GM19468 (cell line): Measurements from ENCODE around the gene MRGPRD.
"Not testable (repeated sequence)": the region's sequence is repeated elsewhere in the genome, so short reads cannot be mapped to it uniquely, and the experiment has no call there.

ENCODE experiments used
- ATAC-seq: cut with Tn5 transposase; IDR thresholded peaks from one replicate; pipeline ENCODE4 v1.9.1; 2021; ENCODE audit warnings: mild to moderate bottlenecking, moderate library complexity, moderate number of reproducible peaks; ENCODE audit not compliant: unreplicated experiment; ENCODE audit errors: extremely low read depth

The MRGPRD gene

DNA sequence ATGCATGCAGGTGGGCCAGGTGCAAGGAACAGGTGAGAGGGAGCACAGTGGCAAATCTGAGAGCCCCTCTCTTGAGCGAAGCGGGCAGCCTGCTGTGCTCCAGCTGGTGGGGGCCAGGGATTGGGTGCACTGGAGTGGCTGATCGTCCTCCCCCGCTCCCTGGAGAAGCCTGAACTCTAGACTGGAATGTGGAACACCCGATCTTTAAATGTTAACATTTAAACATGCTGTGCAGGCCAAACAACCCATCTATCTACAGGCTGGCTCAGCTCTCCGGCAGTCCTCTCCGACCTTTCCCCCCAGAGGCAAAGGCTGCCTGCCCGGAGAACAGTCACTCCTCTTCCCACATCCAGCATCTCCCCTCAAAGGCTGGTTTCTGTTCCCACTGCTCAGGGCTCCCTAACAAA is 27.2 kb upstream of the MRGPRD start:
- no peak for ATAC-seq

- no peak for ATAC-seq
These were observed 26.0 kb upstream of the MRGPRD start for GRCh38 chr11:69006816-69007215.

GRCh38 chr11:69005631-69006368 is 25.0 kb upstream of the MRGPRD start:
- no peak for ATAC-seq

- ATAC-seq = no peak
These were observed 24.4 kb upstream of the MRGPRD start for GRCh38 chr11:69005183-69005630.

GRCh38 chr11:69004411-69005182 is 23.8 kb upstream of the MRGPRD start:
- no peak for ATAC-seq

GRCh38 chr11:69003866-69004367 is 23.1 kb upstream of the MRGPRD start:
- no peak for ATAC-seq

DNA sequence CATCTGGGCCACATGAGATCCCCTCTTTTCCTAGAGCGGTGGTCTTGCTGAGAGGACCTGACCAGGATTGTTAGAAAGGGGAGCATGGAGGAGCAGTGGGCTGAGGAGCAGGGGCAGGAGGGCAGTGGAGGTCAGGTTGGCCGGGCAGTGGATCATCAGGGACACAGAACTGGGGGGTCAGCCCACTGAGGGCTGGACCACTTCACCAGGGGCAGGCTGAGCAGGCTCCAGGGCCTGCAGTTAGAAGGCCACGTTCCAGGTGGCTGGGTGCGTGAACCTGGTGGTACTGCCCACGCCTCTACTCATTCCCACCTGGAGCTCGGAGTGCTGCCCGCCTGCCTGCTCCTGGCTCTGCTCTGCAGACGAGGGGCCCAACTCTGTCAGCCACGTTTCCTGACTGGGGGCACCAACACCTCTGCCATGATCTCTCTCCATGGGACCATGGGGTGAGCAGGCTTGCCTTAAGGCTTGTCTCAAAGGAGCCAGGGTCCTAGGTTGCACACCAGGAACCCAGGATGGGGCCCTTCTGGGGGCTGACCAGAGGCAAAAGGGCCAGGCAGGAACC is 22.6 kb upstream of the MRGPRD start:
- no peak for ATAC-seq

- no peak for ATAC-seq
These were observed 21.9 kb upstream of the MRGPRD start for GRCh38 chr11:69002570-69003231.

GRCh38 chr11:69002110-69002569 is 21.4 kb upstream of the MRGPRD start:
- no peak for ATAC-seq

GRCh38 chr11:69001243-69002081 is 20.7 kb upstream of the MRGPRD start:
- ATAC-seq = no peak

DNA sequence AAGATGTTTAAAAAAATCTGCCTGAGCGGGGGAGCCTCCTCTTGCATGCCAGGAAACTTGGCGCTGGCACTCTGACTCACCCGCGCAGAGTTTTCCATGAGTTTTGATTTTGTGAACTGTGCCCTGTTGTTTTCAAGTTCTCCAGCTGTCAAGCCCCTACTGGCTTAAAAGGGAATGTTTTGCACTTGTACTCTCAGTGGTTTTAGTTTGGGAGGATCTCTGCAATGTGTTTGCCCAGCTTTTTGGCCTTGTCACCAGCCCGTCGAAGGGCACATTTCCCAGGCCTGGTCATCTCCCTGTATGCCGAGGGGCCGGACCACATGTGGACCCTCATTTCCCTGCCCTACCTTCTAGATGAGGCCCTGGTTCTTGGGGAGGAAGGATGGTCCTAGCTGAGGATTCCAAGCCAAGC is 20.1 kb upstream of the MRGPRD start:
- ATAC-seq = no peak

GRCh38 chr11:69000391-69000790 is 19.6 kb upstream of the MRGPRD start:
- no peak for ATAC-seq

- ATAC-seq = not testable (repeated sequence)
These were observed 19.1 kb upstream of the MRGPRD start for GRCh38 chr11:68999748-69000355.

- no peak for ATAC-seq
These were observed 18.4 kb upstream of the MRGPRD start for GRCh38 chr11:68999093-68999747.

GRCh38 chr11:68998390-68998911 is 17.7 kb upstream of the MRGPRD start:
- no peak for ATAC-seq

- no peak for ATAC-seq
These were observed 17.2 kb upstream of the MRGPRD start for GRCh38 chr11:68997995-68998348.

GRCh38 chr11:68997124-68997994 is 16.6 kb upstream of the MRGPRD start:
- ATAC-seq = no peak
